DMS53 treated with DMSO at 0.1 percent for 48 hours (cell line): ENCODE measurements around the gene ATPAF2.

Experiments
- DNase-seq: peaks from one replicate; lab custom pipeline; 2025; ENCODE audit not compliant: unreplicated experiment; lab: John Stamatoyannopoulos, UW

The ATPAF2 gene

GRCh38 chr17:17987901-17988300 lies 51.1 kb downstream of the ATPAF2 start:
- DNase-seq, result no peak

DNA sequence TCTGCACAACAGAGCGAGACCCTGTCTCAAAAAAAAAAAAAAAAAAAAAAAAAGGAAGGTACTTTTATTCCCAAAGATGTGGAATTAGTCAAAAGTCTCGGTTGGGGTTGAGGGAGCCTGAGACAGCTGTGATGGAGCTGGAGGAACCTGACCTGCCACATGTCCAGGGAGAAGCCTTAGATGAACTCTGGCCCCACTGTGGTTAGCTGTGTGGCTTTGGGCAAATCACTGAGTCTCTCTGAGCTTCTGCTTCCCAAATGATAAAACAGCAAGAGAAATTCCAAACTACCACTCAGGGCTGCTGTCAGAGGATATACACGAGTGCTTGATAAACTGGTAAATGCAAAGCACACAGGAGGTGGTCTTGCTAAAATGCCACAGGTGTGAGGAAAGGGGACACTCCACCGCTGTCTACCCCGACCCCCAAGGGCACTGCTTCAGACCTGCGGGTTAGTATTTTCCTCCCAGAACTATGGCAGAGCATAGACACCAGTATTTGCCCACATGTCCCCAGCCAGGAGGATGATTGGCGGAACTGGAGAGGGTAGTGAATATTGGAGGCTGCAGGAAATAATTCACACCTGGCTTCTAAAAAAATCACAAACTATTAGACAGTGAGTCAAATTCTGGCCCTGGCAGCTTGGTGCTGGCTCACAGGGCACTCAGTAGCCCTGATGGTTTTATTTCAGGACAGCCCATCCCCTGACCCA lies 51.6 kb downstream of the ATPAF2 start:
- DNase-seq, result no peak

- DNase-seq, result no peak
These were observed 53.4 kb downstream of the ATPAF2 start for GRCh38 chr17:17985555-17985954.

- DNase-seq, result no peak
These were observed 53.8 kb downstream of the ATPAF2 start for GRCh38 chr17:17985153-17985552.

DNA sequence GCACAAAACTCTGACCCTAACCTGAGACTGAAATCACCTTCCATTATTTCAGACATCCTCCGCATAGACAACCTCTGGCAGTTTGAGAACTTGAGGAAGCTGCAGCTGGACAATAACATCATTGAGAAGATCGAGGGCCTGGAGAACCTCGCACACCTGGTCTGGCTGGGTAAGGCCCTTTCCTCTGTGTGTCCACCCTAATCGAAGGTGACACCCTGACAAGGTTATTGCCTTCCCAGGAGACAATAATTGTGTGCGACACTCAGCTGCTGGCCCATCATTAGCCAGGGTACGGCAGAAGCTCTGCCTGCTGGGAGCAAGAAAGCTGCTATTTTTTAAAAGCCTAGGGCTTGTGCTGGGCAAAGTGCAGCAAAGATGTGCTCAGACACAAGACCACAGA lies 55.2 kb downstream of the ATPAF2 start:
- no peak for DNase-seq

DNA sequence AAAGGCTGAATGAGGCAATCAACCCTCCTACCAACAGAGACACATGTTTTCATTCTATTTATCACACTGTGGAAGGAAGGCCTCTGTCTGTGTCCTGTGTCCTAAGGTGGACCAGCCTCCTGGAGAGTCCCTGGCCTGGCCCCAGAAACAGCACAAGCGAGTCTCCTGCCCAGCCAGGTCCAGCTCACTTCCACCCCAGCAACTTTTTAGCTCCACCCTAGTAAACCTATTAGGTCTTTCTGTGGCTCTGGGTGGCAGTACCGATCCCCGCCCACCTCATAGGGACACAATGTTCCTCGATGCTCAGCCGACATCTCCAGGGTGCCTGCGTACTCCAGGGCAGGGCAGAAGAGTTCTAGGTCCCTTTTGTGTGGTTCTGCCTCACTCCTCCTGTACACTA lies 55.6 kb downstream of the ATPAF2 start:
- no peak for DNase-seq

DNA sequence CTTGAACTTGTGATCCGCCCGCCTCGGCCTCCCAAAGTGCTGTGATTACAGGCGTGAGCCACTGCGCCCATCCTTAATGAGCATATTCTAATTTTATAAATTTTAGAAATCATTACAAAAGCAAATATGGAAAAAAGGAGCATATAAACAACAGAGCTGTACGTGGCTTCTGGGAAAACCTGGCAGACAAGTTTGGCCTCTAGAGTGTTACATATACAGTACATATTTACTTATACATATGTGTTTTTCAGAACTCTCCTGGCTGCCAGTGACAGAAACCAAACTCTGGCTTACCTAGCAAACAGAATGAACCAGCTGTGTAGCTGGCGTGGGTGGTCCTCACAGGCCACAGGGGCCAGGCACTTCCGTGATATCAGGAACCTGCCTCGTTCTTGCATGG lies 56.2 kb downstream of the ATPAF2 start:
- no peak for DNase-seq

DNA sequence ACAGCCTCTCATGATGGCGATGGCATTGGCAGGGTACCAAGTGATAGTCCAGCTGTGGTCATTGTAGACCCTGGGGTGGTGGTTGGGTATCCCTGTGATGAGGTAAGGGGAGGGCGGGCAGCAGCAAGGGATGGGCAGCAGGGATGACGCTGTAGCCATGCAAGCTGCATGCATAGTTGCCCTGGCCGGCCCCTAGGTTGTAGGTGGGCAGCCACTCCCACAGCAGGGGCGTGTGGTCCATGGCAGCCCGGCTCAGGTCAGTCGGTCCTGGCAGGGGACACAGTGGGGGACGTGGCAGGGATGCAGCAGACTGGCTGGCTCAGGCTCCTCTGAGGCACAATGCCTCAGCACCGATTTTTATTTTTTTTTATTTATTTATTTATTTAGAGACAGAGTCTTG lies 57.6 kb downstream of the ATPAF2 start:
- DNase-seq, result no peak

DNA sequence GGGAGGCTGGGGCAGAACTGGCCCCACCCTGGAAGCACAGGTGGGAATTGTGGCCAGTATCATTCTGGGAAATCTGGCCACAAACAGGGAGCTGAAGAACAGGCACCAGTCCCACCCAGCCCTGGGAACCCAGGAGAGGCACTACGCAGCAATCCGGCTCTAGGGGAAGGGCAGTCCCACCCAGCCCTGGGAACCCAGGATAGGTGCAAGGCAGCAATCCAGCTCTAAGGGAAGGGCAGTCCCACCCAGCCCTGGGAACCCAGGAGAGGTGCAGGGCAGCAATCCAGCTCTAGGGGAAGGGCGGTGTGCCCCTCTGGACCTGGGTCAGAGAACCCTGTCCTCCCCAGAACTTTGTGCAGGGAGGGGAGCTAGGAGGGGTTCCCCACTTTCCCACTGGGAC lies 59.2 kb downstream of the ATPAF2 start:
- DNase-seq, result no peak

DNA sequence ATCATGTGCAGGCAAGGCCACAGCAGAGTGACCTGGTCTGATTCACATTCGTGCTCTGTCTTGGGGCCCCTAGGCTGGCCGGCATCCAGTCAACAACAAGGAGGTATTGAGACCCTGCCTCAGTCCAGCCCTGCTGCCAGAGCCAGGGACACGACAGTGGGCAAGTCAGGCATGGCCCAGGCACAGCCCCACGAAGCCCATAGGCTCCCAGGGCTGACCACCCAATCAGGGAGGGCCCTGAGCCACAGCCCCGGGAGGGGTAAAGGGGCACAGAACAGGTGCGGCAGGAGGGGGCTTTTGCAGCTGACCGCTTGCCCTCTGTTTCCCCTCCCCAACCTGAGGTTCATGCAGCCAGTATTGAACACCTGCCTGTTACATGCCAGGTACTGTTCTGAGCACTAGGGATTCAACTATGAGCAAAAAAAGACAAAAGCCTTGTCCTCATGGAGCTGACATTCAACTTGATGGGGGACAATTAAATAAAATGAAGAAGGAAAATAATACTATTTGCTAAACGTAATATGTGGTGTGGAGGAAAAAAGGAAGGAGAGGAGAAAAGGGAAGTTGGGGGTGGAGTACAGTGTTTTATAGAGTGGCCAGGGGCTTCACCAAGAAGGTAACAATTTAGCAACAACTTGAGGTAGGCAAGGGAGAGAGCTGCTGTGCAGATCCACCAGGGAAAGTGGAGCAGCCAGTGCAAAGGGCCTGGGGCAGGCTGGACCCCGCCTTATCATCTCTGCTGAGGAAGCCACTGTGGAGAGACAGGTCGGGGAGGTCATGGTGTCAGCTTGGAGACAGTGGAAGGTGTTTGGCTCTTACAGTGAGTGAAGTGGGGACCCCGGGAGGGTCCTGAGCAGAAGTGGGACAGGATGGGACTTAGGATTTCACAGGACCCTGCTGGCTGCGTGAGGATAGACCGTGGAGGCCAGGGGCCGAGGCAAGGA lies 60.2 kb downstream of the ATPAF2 start:
- no peak for DNase-seq

DNA sequence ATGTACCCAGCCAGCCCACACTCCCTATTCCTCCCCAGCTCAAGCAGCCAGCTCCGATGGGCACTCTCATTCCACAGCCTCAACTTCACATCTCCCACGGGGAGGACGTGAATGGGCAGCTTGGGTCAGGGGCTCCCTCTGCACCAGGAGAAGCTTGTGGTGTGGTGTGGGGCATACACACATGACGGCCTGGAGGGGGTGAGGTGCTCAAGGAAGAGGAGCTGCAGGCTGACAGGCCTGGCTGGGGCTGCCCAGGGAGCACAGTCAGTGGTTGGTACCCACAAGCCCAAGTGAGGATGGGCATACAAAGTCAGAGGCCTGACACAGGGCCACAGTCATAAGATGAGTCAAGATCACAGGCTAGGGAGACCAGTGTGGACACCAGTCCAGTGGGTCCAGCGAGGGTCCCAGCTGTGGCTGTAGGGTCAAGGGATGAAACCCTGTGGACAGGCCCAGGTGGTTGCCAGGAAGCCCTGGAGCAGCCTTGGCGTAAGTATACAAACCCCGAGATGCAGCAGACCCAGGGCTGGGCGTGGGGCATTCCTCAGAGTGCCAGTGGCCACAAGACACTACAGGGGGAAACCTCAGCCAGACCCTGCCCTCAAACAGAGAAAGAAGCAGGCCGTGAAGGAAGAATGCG lies 61.9 kb downstream of the ATPAF2 start:
- no peak for DNase-seq

DNA sequence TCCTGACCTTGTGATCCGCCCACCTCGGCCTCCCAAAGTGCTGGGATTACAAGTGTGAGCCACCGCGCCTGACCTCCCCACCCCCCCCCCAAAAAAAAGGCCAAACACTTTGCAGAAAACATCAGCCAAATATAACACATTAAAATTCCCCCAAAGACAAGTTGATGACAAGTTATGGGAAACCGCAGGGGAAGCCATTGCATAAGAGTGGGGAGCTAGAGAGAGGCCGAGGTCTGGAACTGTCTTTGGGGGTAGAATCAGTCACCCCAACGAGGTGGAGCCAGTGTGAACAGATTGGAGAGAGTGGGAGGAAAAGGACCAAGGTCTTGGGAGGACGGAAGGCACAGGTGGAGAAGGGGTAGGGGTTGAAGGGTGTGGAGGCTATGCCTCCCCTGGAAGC lies 63.5 kb downstream of the ATPAF2 start:
- DNase-seq, result no peak

DNA sequence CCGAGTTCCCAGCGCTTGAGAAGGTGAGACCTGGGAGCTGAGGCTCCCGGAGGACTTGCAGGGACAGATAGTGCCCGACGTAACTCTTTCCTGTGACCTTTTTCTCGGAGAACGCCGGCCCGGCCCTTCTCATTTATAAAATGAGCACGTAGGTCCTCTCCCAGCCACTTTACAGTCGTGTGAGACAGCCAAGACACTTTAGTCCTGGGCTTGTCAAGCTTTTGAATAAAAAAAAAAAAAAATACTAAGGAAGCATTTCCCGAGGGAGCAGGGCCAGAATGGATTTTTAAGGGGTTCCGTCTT lies 66.1 kb downstream of the ATPAF2 start:
- DNase-seq, result no peak

DNA sequence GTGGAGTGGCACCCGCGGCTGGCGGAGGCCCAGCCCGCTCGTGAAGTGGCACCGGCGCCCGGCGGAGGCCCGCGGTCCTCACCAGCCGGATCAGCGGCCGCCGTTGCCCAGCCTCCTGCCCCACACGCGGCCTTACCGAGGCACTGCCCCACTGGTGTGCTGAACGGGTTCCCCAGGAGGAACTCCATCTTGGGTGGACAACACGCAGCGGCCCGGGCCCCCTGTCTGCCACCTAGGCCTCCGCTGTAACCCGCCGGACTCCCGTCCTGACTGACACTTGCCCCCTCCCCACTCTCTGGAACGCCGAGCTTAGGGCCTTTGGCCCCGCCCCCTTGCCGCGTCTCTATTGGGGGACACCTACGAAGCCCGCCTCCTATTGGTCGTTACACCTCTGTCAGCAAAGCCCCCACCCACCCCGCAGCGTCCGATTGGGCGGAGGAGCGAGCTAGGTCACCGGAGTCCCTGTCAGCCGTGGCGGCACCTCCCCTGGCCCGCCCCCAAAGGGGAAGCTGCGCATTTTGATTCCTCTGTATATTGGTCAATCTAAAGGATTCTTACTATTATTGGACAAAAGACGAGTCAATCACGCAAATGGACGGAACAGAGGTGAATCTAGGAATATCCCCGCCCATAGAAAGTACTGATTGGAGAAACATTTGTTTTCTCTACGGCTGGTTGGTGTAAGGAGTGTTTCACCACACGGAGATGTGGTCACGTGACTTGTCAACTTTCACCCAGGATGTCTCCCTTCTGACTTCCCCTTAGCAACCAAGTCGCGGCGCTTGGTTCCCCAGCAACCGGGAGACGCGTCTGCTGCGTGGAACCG lies 66.6 kb downstream of the ATPAF2 start, which contains the start of the genes DRC3 and TOM1L2:
Gene DRC3, plus strand, starts transcription at position 737 of the 826 bp plus-strand sequence. CDS start 4,737 bp downstream, outside the sequence.
Gene TOM1L2, minus strand, starts transcription at position 275 of the 826 bp plus-strand sequence. Its CDS starts 87 bp downstream, at position 188.
- peak; percentile 98 for DNase-seq

DNA sequence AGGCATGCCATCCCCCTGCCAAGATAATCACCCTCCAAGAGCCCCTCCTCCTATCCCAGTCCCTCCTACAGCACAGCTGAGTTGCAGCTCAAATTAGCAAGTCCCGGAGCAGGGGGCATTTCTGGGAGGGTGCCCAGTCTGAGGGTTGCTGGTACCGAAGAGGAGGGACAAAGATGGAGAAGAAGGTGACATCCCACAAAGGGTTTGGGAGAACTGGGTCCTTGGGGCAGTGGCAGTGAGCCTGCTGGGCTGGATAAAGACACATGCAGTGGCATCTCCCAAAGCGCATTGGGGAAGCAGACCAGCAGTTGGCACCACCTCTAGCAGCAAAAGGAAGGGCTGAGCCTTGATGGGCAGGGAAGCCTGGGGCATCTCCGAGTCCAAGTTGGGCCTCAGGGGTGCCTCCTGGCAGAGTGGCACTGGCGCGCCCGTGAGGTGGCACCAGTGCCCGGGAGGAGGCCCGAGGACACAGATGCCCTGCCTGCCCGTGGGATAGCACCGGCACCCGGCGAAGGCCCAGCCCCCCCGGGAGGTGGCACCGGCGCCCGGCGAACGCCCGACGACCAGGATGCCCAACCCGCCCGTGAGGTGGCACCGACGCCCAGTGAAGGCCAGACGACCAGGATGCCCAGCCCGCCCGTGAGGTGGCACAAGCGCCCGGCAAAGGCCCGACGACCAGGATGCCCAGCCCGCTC lies 67.4 kb downstream of the ATPAF2 start:
- DNase-seq, result no peak

DNA sequence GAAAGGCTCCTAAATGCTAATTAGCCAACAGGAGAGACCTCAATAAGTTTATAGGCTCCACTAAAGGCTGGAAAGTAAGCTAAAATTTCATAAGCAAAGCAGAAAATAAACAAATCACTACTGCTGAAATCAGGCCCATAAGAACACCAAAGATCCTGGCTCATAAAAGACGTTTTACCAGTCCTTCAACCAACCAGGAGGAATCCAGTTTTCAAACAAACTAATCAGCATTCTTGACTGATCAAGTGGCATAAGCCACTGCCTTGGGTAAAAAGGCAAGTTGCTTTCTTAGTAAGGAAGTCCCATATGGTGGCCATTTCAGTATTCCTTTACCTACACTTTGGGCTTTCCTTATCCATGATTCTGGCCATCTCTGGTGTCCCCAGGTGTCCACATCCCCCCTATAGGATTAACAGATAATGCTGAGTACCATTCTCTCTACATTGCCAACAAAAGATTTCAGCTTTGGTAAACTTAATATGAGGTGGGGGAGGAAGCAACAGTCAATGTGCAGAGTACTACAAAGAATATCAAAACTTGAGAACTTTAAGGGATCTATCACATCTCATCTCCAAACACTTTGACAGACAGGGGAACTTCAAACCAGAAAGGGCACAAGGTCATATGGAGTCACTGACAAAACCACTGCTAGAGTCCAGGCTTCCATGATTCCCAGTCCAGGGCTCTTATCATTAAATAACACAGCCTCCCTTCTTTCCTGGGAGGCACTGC lies 68.1 kb downstream of the ATPAF2 start:
- DNase-seq, result no peak
